ENCODE measurements around the gene FKBP11.

The FKBP11 gene

GRCh38 chr12:48899651-48900050 is 25.6 kb downstream of the FKBP11 start:
- no peak overlapping the region for H3K4me3 ChIP-seq (ENCODE audit: low read depth, low read length)
- no peak for DNase-seq (ENCODE audit: low read depth, low spot score)
- TF ChIP-seq CTCF (IDR thresholded peaks at IDR 0.05; ENCODE audit: low read depth, low read length), result no peak
- in situ Hi-C loops (cut with HindIII; ENCODE audit: low sequenced_read_pairs), result no loop called here

- no peak for TF ChIP-seq CTCF (IDR thresholded peaks at IDR 0.05; ENCODE audit: low read depth, low read length)
- DNase-seq (ENCODE audit: low read depth, low spot score), result no peak
- in situ Hi-C loops (cut with HindIII; ENCODE audit: low sequenced_read_pairs), result no loop called here
- no peak overlapping the region for H3K4me3 ChIP-seq (ENCODE audit: low read depth, low read length)
These were observed 31.0 kb downstream of the FKBP11 start for GRCh38 chr12:48894271-48894670.

GRCh38 chr12:48890657-48891418 is 34.5 kb downstream of the FKBP11 start:
- H3K4me3 ChIP-seq (ENCODE audit: low read depth, low read length), result peak overlapping the region; percentile 16
- TF ChIP-seq CTCF (IDR thresholded peaks at IDR 0.05; ENCODE audit: low read depth, low read length), result peak; percentile 95
- in situ Hi-C loops (cut with HindIII; ENCODE audit: low sequenced_read_pairs), result no loop called here
- peak; percentile 64 for DNase-seq (ENCODE audit: low read depth, low spot score)

GRCh38 chr12:48889679-48890078 is 35.6 kb downstream of the FKBP11 start:
- TF ChIP-seq CTCF (IDR thresholded peaks at IDR 0.05; ENCODE audit: low read depth, low read length), result no peak
- in situ Hi-C loops (cut with HindIII; ENCODE audit: low sequenced_read_pairs), result no loop called here
- no peak overlapping the region for H3K4me3 ChIP-seq (ENCODE audit: low read depth, low read length)
- no peak for DNase-seq (ENCODE audit: low read depth, low spot score)

- in situ Hi-C loops (cut with HindIII; ENCODE audit: low sequenced_read_pairs), result no loop called here
- DNase-seq (ENCODE audit: low read depth, low spot score), result no peak
- no peak overlapping the region for H3K4me3 ChIP-seq (ENCODE audit: low read depth, low read length)
- TF ChIP-seq CTCF (IDR thresholded peaks at IDR 0.05; ENCODE audit: low read depth, low read length), result no peak
These were observed 41.8 kb downstream of the FKBP11 start for GRCh38 chr12:48883305-48884161.

GRCh38 chr12:48882972-48883304 is 42.4 kb downstream of the FKBP11 start:
- no peak overlapping the region for H3K4me3 ChIP-seq (ENCODE audit: low read depth, low read length)
- DNase-seq (ENCODE audit: low read depth, low spot score), result no peak
- TF ChIP-seq CTCF (IDR thresholded peaks at IDR 0.05; ENCODE audit: low read depth, low read length), result no peak
- in situ Hi-C loops (cut with HindIII; ENCODE audit: low sequenced_read_pairs), result no loop called here
